Mononuclear cell (primary cell): ENCODE measurements around the gene SLC44A5. TPM values are rescaled to one million over a fixed set of nuclear protein-coding genes. Genes with fewer than 3 reads are reported as not detected.
"Not testable (repeated sequence)": the region's sequence is repeated elsewhere in the genome, so short reads cannot be mapped to it uniquely, and the experiment has no call there.

Experiments used
- H3K27me3 ChIP-seq: 2 replicates; pipeline ENCODE4 v1.6.0; 2011; ENCODE audit warnings: low read length, control low read depth; ENCODE audit not compliant: insufficient read depth
- H3K4me1 ChIP-seq: 2 replicates; pipeline ENCODE4 v1.5.1; 2011; ENCODE audit warnings: mild to moderate bottlenecking, low read length, control low read depth; ENCODE audit not compliant: insufficient read depth
- H3K4me3 ChIP-seq: 2 replicates; pipeline ENCODE4 v1.5.1; 2011; ENCODE audit warnings: mild to moderate bottlenecking, low read length, moderate library complexity
- H3K9me3 ChIP-seq: 2 replicates; pipeline ENCODE4 v1.5.1; 2011; ENCODE audit warnings: low read depth, mild to moderate bottlenecking, control low read depth, low read length
- total RNA-seq: library from RNA; depleted of rRNA; stranded (reverse); fragments of >200 nt; gene quantifications from one replicate; pipeline ENCODE4 v1.2.3, GENCODE V29; 2012

The SLC44A5 gene
- total RNA-seq, 1 donor, result 0.52 TPM

DNA sequence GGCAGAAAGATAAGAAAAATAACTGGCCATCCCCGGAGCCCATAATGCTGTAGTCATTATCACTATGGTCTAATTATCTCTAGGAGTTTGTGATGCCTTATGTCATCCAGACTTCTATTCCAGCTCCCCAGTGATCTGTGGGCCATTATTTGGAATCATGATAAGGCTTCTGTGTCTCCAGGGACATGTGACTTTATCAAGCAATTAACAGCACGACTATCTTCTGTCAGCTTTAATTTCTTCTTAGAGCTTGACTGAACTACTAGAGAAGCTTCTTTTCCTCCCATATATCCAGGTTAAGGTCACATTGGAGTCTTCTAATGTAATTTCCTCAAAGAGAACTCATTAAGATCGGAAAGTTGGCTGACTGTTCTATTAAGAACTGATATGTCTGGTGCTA, 376.4 kb downstream of the SLC44A5 start:
- Histone ChIP-seq H3K9me3 (no peaks in the 10 kb centered on the region), H3K27me3 (no peaks in the 10 kb centered on the region), H3K4me3 (no peak overlapping the region), H3K4me1 (no peaks in the 10 kb centered on the region)

- H3K9me3 ChIP-seq, result no peaks in the 10 kb centered on the region
- no peaks in the 10 kb centered on the region for H3K4me1 ChIP-seq
- H3K4me3 ChIP-seq, result no peak overlapping the region
- H3K27me3 ChIP-seq, result no peaks in the 10 kb centered on the region
These were observed 377.5 kb downstream of the SLC44A5 start for GRCh38 chr1:75233302-75233929.

GRCh38 chr1:75220072-75220471, 390.8 kb downstream of the SLC44A5 start:
- Histone ChIP-seq H3K4me1 (no peaks in the 10 kb centered on the region), H3K4me3 (no peak overlapping the region), H3K27me3 (no peaks in the 10 kb centered on the region), H3K9me3 (no peaks in the 10 kb centered on the region)

DNA sequence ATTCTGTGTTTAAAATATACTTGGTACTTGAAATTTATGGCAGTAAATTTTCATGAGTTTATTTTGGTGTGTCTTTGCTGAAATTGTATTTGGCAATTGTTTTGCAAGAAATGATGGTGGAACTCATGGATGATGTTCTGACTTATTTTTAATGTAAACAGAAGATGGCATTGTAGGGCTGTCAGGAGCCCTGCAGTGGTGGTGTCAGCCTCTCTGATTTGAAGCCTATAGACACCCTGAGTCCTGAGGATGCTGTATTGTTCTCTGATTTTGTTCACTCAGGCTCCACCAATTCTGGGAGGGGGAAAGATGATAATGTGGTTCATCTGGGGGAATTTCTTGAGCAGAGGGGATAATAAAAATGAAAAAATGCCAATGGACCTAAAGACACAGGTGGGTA, 396.9 kb downstream of the SLC44A5 start:
- Histone ChIP-seq H3K4me3 (no peak overlapping the region), H3K9me3 (no peaks in the 10 kb centered on the region)

DNA sequence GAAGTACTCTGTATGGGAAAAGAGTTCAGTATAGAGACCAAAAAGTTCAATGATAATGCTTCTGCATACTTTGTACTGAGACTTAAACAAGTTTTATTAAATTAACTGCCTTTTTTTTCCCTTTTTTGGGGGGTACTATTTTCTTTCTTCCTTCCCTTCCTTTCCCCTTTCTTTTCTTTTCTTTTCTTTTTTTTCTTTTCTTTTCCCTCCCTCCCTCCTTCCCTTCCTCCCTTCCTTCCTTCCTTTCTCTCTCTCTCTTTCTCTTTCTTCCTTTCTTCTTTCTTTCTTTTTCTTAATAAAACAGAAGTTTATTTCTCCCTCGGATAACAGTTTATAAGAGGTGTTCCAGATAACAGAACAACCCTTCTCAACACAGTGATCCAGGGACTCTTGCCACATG, 399.3 kb downstream of the SLC44A5 start:
- H3K4me3 ChIP-seq, result no peak overlapping the region
- no peaks in the 10 kb centered on the region for H3K9me3 ChIP-seq
- no peaks in the 10 kb centered on the region for H3K27me3 ChIP-seq
- H3K4me1 ChIP-seq, result no peaks in the 10 kb centered on the region

More for the DNA sequence above, 396.9 kb downstream of the SLC44A5 start:
- Histone ChIP-seq H3K4me1 (no peaks in the 10 kb centered on the region), H3K27me3 (no peaks in the 10 kb centered on the region)

- H3K4me1 ChIP-seq, result no peaks in the 10 kb centered on the region
- no peak overlapping the region for H3K4me3 ChIP-seq
- no peaks in the 10 kb centered on the region for H3K27me3 ChIP-seq
- H3K9me3 ChIP-seq, result no peaks in the 10 kb centered on the region
These were observed 402.1 kb downstream of the SLC44A5 start for GRCh38 chr1:75208862-75209261.

DNA sequence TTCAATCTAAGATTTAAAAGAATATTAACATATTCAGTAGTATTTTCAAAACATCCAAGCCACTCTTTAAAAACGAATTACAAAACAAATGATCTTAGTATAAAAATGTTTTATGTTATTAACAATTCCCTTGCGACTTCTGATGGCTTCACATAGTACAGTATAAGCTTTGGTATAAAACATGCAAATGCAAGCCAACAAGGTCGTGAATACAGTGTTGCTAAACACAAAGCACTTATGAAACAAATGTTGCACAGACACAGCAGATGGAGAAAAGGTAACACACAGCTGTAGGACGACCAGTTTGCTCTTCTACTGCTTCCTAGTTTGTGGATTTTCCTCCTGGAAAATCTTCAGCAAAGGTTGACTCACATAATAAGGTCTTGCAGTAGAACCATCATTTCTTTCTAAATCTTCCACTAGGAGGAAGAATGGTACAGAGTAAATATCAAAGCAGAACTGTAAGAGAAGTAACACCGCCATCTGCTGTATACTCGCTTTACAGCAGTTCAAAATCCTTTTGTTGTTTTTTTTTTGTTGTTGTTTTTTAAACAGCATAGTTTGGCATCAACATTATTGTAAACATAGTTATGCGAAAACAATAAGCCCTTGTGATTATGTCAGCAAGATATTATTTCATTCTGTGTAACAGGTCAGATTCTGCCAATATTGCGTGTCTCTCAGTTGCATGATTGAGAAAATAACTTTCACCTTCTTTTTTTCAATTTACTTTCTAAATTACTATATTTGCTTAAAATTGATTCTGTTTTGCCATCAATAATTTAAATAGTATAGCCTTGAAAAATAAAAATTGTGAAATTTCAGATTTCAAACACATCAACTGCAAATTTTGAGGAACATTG, 407.3 kb downstream of the SLC44A5 start:
- Histone ChIP-seq H3K4me3 (no peak overlapping the region), H3K27me3 (no peaks in the 10 kb centered on the region), H3K4me1 (no peaks in the 10 kb centered on the region), H3K9me3 (no peaks in the 10 kb centered on the region)

- Histone ChIP-seq H3K4me1 (no peaks in the 10 kb centered on the region), H3K4me3 (no peak overlapping the region), H3K27me3 (no peaks in the 10 kb centered on the region), H3K9me3 (no peaks in the 10 kb centered on the region)
These were observed 408.2 kb downstream of the SLC44A5 start for GRCh38 chr1:75202751-75203150.

DNA sequence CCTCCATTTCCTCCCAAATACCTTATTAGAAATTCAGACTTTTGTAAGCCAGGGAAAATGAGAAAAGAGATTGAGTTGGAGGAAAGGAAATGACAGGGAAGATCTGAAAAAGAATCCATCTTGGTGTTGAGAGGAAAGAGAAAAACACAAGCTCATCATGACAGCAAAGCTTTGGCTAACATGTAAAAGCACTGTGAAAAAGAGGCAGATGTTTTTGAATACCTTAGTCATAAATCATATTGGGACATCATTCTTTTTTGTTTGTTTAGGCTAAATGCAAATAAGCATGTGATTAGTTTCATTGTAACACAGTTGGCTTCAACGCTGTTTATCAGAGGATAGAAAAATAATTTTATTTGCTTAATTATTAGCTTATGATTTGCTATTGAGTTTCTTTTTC, 412.2 kb downstream of the SLC44A5 start:
- no peaks in the 10 kb centered on the region for H3K27me3 ChIP-seq
- no peaks in the 10 kb centered on the region for H3K9me3 ChIP-seq
- no peaks in the 10 kb centered on the region for H3K4me1 ChIP-seq
- no peak overlapping the region for H3K4me3 ChIP-seq

- no peaks in the 10 kb centered on the region for H3K4me1 ChIP-seq
- H3K9me3 ChIP-seq, result no peaks in the 10 kb centered on the region
- H3K27me3 ChIP-seq, result no peaks in the 10 kb centered on the region
- no peak overlapping the region for H3K4me3 ChIP-seq
These were observed 412.8 kb downstream of the SLC44A5 start for GRCh38 chr1:75198163-75198562.

DNA sequence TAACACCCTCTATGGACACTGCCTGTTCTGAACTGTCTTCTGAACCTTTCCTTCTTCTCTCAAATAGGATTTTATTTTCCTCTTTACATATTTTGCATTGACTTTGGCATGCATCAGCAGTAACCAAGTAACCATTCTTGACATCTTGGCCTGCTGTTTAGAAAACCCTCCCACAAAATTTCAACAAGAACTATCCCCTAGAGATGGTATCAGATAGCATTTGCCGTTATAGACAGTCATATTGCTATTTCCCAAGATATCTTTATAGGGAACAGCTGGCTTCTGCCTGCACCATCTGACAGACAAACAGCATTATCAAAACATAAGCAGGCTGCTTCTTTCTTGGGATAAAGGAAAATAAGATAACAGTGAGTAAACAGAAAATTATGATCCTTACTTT, 422.0 kb downstream of the SLC44A5 start:
- H3K4me1 ChIP-seq, result no peaks in the 10 kb centered on the region
- H3K27me3 ChIP-seq, result no peaks in the 10 kb centered on the region
- no peak overlapping the region for H3K4me3 ChIP-seq
- no peaks in the 10 kb centered on the region for H3K9me3 ChIP-seq

DNA sequence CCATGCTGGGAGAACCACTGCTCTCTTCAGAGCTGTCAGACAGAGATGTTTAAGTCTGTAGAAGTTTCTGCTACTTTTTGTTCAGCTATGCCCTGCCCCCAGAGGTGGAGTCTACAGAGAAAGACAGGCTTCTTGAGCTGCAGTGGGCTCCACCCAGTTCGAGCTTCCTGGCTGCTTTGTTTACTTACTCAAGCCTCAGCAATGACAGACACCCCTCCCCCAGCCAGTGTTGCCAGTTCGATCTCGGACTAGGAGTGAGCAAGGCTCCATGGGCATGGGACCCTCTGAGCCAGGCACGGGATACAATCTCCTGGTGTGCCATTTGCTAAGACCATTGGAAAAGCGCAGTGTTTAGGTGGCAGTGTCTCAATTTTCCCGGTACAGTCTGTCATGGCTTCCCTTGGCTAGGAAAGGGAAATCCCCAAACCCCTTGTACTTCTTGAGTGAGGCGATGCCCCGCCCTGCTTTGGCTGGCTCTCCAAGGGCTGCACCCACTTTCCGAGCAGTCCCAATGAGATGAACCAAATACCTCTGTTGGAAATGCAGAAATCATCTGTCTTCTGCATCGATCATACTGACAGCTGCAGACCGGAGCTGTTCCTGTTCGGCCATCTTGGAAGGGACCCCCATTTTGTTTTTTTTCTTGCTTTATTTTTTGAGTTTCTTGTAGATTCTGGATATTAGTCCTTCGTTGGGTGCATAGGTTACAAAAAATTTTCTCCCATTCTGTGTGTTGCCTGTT, 429.5 kb downstream of the SLC44A5 start:
- not testable (repeated sequence) for H3K27me3 ChIP-seq, H3K4me3 ChIP-seq, H3K4me1 ChIP-seq, H3K9me3 ChIP-seq

- Histone ChIP-seq H3K4me1 (no peaks in the 10 kb centered on the region), H3K9me3 (no peaks in the 10 kb centered on the region), H3K4me3 (no peak overlapping the region), H3K27me3 (no peaks in the 10 kb centered on the region)
These were observed 436.7 kb downstream of the SLC44A5 start for GRCh38 chr1:75174031-75174760.

DNA sequence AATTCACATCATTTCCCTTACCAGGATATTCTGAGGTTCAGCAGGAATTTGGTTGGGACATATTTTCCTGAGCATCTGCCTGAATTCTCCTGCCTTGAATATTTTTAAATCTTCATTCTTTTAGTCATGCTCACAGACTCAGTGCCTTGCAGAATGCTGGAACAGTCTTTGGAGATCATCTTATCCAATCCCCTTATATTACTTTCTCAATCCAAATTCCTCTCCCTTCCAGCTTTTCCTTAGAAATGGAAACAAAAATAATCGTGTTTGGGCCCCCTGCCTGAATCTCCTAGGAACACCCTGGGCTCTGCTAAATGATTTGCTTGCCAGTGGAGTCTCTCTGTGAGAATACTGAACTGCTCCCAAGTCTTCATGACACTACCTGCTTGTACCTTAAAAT, 438.4 kb downstream of the SLC44A5 start:
- no peaks in the 10 kb centered on the region for H3K9me3 ChIP-seq
- no peaks in the 10 kb centered on the region for H3K27me3 ChIP-seq
- no peak overlapping the region for H3K4me3 ChIP-seq
- no peaks in the 10 kb centered on the region for H3K4me1 ChIP-seq

- Histone ChIP-seq H3K4me3 (no peak overlapping the region), H3K4me1 (no peaks in the 10 kb centered on the region), H3K27me3 (no peaks in the 10 kb centered on the region), H3K9me3 (no peaks in the 10 kb centered on the region)
These were observed 439.0 kb downstream of the SLC44A5 start for GRCh38 chr1:75171876-75172275.
